ENCODE data around the gene GDF2. TPM values are rescaled to one million over a fixed set of nuclear protein-coding genes. Genes with fewer than 3 reads are reported as not detected.

GDF2 gene
- total RNA-seq, 1 experiment from 2014 or later: not detected

DNA sequence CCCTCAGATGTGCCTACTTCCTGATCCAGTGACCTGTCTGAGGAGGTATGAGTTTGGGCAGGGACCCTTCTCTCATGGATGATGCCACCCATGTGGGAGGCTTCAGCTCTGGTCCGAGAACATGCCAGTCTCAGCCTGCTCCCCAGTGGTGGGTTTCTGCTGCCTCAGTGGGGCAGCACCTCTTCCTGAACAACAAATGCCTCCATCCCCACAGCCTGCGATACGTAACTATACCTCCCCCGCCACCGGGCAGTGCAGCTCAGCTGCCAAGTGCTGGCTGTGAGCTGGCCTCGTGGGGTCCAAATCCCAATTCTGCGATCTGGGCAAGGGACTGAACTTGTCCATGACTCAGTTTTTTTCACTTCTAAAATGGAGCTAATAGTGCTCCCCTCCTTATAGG is 19.1 kb upstream of the GDF2 start:
- Histone ChIP-seq H3K4me1 (ENCODE audit: insufficient read depth, low read length, poor library complexity, severe bottlenecking) (no peaks in the 10 kb centered on the region), H3K36me3 (ENCODE audit: insufficient read depth, low read length, poor library complexity, severe bottlenecking) (no peaks in the 10 kb centered on the region), H3K27me3 (replicated peaks; ENCODE audit: insufficient read depth, low read depth, low read length, poor library complexity) (peaks cover 45% of the 10 kb centered on the region), H3K27ac (ENCODE audit: low read depth, low read length, poor library complexity, severe bottlenecking) (no peak overlapping the region), H3K4me3 (ENCODE audit: low read depth, low read length, poor library complexity, severe bottlenecking) (no peak overlapping the region), H3K9me3 (ENCODE audit: low read depth, low read length, poor library complexity, severe bottlenecking) (no peaks in the 10 kb centered on the region)
- DNase-seq (ENCODE audit: low spot score): no peak
- intact Hi-C loops (cut with micrococcal nuclease; ENCODE audit: unreplicated experiment): no loop called here
- ChIA-PET CTCF (no interaction called here), POLR2A (ENCODE audit: low non-redundant PET) (no interaction called here)
- no TSS peak for BruUV-seq (replicated peaks)
- TF ChIP-seq, protein P1, sequence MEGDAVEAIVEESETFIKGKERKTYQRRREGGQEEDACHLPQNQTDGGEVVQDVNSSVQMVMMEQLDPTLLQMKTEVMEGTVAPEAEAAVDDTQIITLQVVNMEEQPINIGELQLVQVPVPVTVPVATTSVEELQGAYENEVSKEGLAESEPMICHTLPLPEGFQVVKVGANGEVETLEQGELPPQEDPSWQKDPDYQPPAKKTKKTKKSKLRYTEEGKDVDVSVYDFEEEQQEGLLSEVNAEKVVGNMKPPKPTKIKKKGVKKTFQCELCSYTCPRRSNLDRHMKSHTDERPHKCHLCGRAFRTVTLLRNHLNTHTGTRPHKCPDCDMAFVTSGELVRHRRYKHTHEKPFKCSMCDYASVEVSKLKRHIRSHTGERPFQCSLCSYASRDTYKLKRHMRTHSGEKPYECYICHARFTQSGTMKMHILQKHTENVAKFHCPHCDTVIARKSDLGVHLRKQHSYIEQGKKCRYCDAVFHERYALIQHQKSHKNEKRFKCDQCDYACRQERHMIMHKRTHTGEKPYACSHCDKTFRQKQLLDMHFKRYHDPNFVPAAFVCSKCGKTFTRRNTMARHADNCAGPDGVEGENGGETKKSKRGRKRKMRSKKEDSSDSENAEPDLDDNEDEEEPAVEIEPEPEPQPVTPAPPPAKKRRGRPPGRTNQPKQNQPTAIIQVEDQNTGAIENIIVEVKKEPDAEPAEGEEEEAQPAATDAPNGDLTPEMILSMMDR (conservative IDR thresholded peaks at IDR 0.05; ENCODE audit: low read depth, low read length): no peak
- no peak for TF ChIP-seq EZH2 (IDR thresholded peaks at IDR 0.05; ENCODE audit: borderline replicate concordance, low read depth, low read length, poor library complexity, severe bottlenecking)

DNA sequence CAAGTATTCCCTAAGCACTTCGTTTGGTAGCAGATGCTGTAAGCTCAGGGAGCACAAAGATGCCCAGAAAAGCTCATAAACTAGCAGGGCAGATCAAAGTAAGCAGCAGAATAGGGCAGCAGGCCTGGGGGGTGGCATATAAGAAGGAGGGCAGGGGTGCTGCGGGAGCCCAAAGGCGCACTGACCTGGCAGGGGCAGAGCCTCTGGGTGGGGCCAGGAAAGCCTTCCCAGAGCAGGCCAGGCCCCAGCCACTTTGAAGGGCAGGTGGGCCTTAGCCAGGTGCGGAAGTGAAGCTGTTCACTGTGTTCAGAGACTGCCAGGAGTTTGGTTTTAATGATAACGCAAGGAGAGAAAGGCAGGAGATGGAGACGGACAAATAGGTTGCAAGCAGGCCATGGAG is 18.4 kb upstream of the GDF2 start:
- CTCF ChIA-PET: no interaction called here
- no TSS peak for BruUV-seq (replicated peaks)
- Histone ChIP-seq H3K36me3 (ENCODE audit: insufficient read depth, low read length, poor library complexity, severe bottlenecking) (no peaks in the 10 kb centered on the region), H3K27ac (ENCODE audit: low read depth, low read length, poor library complexity, severe bottlenecking) (no peak overlapping the region), H3K4me3 (ENCODE audit: low read depth, low read length, poor library complexity, severe bottlenecking) (no peak overlapping the region), H3K4me1 (ENCODE audit: insufficient read depth, low read length, poor library complexity, severe bottlenecking) (no peaks in the 10 kb centered on the region), H3K9me3 (ENCODE audit: low read depth, low read length, poor library complexity, severe bottlenecking) (no peaks in the 10 kb centered on the region), H3K27me3 (replicated peaks; ENCODE audit: insufficient read depth, low read depth, low read length, poor library complexity) (peaks cover 37% of the 10 kb centered on the region)
- no peak for DNase-seq (ENCODE audit: low spot score)
- intact Hi-C loops (cut with micrococcal nuclease; ENCODE audit: unreplicated experiment): no loop called here
- POLR2A ChIA-PET (ENCODE audit: low non-redundant PET): no interaction called here
- TF ChIP-seq EZH2 (IDR thresholded peaks at IDR 0.05; ENCODE audit: borderline replicate concordance, low read depth, low read length, poor library complexity, severe bottlenecking): no peak
- TF ChIP-seq, protein P1 (conservative IDR thresholded peaks at IDR 0.05; ENCODE audit: low read depth, low read length): no peak

DNA sequence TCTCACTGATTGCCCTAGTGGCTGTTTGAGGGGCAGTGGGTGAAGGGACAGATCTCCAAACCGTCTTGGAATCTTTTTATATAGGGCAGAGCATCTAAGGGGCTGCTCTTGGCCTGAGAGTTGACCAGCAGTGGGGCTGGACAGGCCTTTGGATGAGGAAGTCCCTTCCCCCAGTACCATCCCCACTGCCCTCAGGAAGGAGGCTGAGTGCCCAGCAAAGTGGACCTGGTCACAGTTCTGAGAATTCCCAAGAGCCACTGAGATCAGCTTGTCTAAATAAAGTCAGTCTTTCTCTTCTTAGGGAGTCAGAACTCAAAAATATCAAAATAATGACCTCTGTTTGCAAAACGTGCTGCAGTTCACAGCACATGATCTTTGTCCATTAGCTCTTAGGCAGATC is 16.7 kb upstream of the GDF2 start:
- no TSS peak for BruUV-seq (replicated peaks)
- intact Hi-C loops (cut with micrococcal nuclease; ENCODE audit: unreplicated experiment): no loop called here
- H3K27me3 ChIP-seq (replicated peaks; ENCODE audit: insufficient read depth, low read depth, low read length, poor library complexity): peaks cover 20% of the 10 kb centered on the region
- DNase-seq (ENCODE audit: low spot score): no peak
- CTCF ChIA-PET: no interaction called here
- H3K36me3 ChIP-seq (ENCODE audit: insufficient read depth, low read length, poor library complexity, severe bottlenecking): no peaks in the 10 kb centered on the region
- H3K9me3 ChIP-seq (ENCODE audit: low read depth, low read length, poor library complexity, severe bottlenecking): no peaks in the 10 kb centered on the region
- H3K4me3 ChIP-seq (ENCODE audit: low read depth, low read length, poor library complexity, severe bottlenecking): no peak overlapping the region
- TF ChIP-seq, protein P1 (conservative IDR thresholded peaks at IDR 0.05; ENCODE audit: low read depth, low read length): no peak
- no peak for TF ChIP-seq EZH2 (IDR thresholded peaks at IDR 0.05; ENCODE audit: borderline replicate concordance, low read depth, low read length, poor library complexity, severe bottlenecking)
- POLR2A ChIA-PET (ENCODE audit: low non-redundant PET): no interaction called here
- no peaks in the 10 kb centered on the region for H3K4me1 ChIP-seq (ENCODE audit: insufficient read depth, low read length, poor library complexity, severe bottlenecking)
- H3K27ac ChIP-seq (ENCODE audit: low read depth, low read length, poor library complexity, severe bottlenecking): no peak overlapping the region
